Sigmoid colon (tissue), 7 donors: ENCODE results near the gene CHPF2. TPM values are rescaled to one million over a fixed set of nuclear protein-coding genes. Genes with fewer than 3 reads are reported as not detected.

Experiments
- DNase-seq: peaks from one replicate; pipeline ENCODE4 v3.0.0-alpha.2; 2019
- H3K27ac ChIP-seq, 4 donors: fragments of 200-600 bp; sonication (generic); one replicate each; pipeline ENCODE4 v1.5.1; 2016 to 2019; ENCODE audit warnings: mild to moderate bottlenecking in 1 of 4
- H3K27me3 ChIP-seq, 3 donors: fragments of 200-600 bp; sonication (generic); one replicate each; pipeline ENCODE4 v1.5.1; 2019; ENCODE audit warnings: mild to moderate bottlenecking in 1 of 3
- H3K36me3 ChIP-seq, 4 donors: fragments of 200-600 bp; sonication (generic); one replicate each; pipeline ENCODE4 v1.5.1; 2016 to 2019
- H3K4me1 ChIP-seq, 4 donors: fragments of 200-600 bp; sonication (generic); one replicate each; pipeline ENCODE4 v1.5.1; 2017 to 2019
- H3K4me3 ChIP-seq, 4 donors: fragments of 200-600 bp; sonication (generic); one replicate each; pipeline ENCODE4 v1.5.1; 2017 to 2019; ENCODE audit warnings: mild to moderate bottlenecking in 2 of 4, moderate library complexity in 1 of 4
- H3K9me3 ChIP-seq, 4 donors: fragments of 200-600 bp in 3 of 4; sonication (generic) in 3 of 4; one replicate each; pipeline versions ENCODE4 v1.5.1 to v1.6.1; 2013 to 2019
- EP300 ChIP-seq, 4 donors: sonication (generic); formaldehyde crosslinking; IDR thresholded peaks; one replicate each; pipeline ENCODE4 v1.6.1; 2017; ENCODE audit warnings: antibody characterized with exemption in 4 of 4
- POLR2A ChIP-seq, 2 donors: fragments of 450-650 bp; IDR thresholded peaks; one replicate each; pipeline ENCODE4 v1.6.1; 2016; ENCODE audit warnings: antibody characterized with exemption in 2 of 2, mild to moderate bottlenecking in 2 of 2, moderate library complexity in 2 of 2
- POLR2AphosphoS5 ChIP-seq, 4 donors: sonication (generic); formaldehyde crosslinking; IDR thresholded peaks; one replicate each; pipeline ENCODE4 v1.6.1; 2017; ENCODE audit warnings: antibody characterized with exemption in 4 of 4
- WGBS, 2 donors: extraction: QIAGEN DNeasy Blood & Tissue Kit; methylation state at CpG; one replicate each; pipeline ENCODE4 v1.1.7; 2013; 5-methylcytosine and 5-hydroxymethylcytosine counted together
- intact Hi-C: fragments of 100-400 bp; cut with DNase I; formaldehyde crosslinking; loops from one replicate; pipeline ENCODE4 v1.15.1; 2023
- polyA plus RNA-seq, 3 donors: library from polyadenylated mRNA; stranded (reverse); fragments of 200-250 nt; gene quantifications; one replicate each; pipeline ENCODE4 v1.2.3, GENCODE V29; 2013
- total RNA-seq, 4 donors: library from RNA; depleted of rRNA; stranded (reverse); fragments of >200 nt; gene quantifications; one replicate each; pipeline ENCODE4 v1.1.0, GENCODE V29; 2016
- TF ChIP-seq, protein P1 (sequence below), 4 experiments: fragments of 450-650 bp in 3 of 4; fragments of 200-600 bp in 1 of 4; IDR thresholded peaks; one replicate each; pipeline ENCODE4 v1.5.1; 2016 to 2019; ENCODE audit warnings: antibody characterized with exemption in 4 of 4, mild to moderate bottlenecking in 3 of 4, moderate library complexity in 2 of 4
- donor health status: healthy with polysubstance abuse.
- donor health status: Bipolar disorder and iron deficiency.
- donor health status: healthy.

Gene CHPF2
- total and polyA plus RNA-seq, 7 donors = 5.4 to 36.3 (median 16.4) TPM

DNA sequence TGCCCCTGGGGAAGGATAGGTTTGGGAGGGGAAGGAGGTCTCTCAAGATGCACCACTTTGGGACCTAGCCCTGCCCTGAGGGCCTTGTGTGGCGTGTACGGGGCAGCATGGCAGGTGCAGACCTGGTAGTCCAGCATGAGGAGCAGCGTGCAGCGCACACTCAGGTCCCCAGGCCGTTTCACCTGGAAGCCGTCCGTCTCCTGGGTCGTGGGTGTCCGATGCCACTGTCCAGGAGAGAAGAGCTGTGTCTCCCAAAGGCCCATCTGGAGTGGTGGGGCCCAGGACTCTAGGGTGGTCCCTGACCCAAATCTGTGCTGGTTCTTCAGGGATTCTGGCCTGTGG is 9.4 kb downstream of the CHPF2 start:
- WGBS, 2 donors = 88 to 91% methylated on average over 9 of the region's 9 CpGs
- peaks cover 0 to 58% (median 39%) of the 10 kb centered on the region in 4 donors for H3K36me3 ChIP-seq
- DNase-seq = no peak
- no peak overlapping the region for H3K4me3 ChIP-seq
- TF ChIP-seq POLR2A (IDR thresholded peaks at IDR 0.05) = no peak
- TF ChIP-seq POLR2AphosphoS5 (IDR thresholded peaks at IDR 0.05) = no peak
- TF ChIP-seq EP300 (IDR thresholded peaks at IDR 0.05) = no peak
- TF ChIP-seq, protein P1, sequence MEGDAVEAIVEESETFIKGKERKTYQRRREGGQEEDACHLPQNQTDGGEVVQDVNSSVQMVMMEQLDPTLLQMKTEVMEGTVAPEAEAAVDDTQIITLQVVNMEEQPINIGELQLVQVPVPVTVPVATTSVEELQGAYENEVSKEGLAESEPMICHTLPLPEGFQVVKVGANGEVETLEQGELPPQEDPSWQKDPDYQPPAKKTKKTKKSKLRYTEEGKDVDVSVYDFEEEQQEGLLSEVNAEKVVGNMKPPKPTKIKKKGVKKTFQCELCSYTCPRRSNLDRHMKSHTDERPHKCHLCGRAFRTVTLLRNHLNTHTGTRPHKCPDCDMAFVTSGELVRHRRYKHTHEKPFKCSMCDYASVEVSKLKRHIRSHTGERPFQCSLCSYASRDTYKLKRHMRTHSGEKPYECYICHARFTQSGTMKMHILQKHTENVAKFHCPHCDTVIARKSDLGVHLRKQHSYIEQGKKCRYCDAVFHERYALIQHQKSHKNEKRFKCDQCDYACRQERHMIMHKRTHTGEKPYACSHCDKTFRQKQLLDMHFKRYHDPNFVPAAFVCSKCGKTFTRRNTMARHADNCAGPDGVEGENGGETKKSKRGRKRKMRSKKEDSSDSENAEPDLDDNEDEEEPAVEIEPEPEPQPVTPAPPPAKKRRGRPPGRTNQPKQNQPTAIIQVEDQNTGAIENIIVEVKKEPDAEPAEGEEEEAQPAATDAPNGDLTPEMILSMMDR (IDR thresholded peaks at IDR 0.05) = no peak
- H3K27me3 ChIP-seq = peaks cover 0 to 6% (median 2%) of the 10 kb centered on the region in 3 donors
- H3K27ac ChIP-seq = no peak overlapping the region
- H3K4me1 ChIP-seq = peaks cover 0 to 38% (median 37%) of the 10 kb centered on the region in 4 donors
- H3K9me3 ChIP-seq = no peaks in the 10 kb centered on the region
- intact Hi-C loops = no loop called here

DNA sequence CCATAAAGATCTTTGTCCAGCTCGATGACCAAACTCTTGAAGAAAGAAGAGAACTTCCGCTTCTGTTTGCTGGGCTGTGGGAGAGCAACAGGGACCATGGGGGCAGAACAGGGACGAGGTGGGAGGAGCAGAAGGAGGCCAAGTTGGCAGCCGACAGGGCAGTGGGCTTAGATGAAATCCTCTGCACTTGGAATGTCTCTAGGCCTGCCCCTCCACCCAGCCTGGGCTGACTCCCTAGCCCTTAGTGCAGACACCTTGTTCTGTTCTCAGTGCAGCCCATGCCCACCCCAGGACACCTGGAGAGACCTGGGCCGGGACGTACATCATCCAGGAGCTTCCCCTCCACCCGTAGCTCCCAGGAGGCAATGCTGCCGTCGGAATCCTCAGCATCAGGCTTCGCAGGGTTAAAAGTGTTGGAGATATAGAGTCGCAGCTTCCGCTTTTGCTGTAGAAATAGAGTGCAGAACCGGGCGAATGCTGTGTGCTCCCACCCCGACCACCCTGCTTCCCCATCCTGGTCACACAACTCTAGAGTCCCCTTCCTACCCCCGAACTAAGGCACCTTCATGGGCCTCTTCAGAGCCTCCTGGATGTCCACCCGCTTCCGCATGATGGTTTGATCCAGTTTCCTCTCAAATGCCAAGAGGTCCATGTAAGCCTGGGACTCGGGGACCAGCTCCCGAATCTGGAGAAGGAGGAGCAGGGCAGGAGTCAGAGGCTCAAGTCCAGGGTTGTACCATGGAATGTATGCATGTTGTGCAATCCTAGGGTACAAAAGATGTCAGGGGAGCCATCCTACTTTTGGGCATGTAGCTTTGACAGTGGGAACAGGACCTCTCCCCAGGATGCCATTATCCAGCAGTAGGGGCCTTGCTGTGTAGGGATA is 10.1 kb downstream of the CHPF2 start:
- H3K4me1 ChIP-seq = peaks cover 0 to 45% (median 44%) of the 10 kb centered on the region in 4 donors
- no peak overlapping the region for H3K27ac ChIP-seq
- H3K4me3 ChIP-seq = no peak overlapping the region
- WGBS, 2 donors = 54 to 65% methylated on average over 20 of the region's 20 CpGs
- no peaks in the 10 kb centered on the region for H3K9me3 ChIP-seq
- peak; percentile 64 for DNase-seq
- intact Hi-C loops = no loop called here
- H3K27me3 ChIP-seq = peaks cover 0 to 6% (median 2%) of the 10 kb centered on the region in 3 donors
- TF ChIP-seq POLR2A (IDR thresholded peaks at IDR 0.05) = no peak
- TF ChIP-seq POLR2AphosphoS5 (IDR thresholded peaks at IDR 0.05) = no peak
- TF ChIP-seq EP300 (IDR thresholded peaks at IDR 0.05) = no peak
- TF ChIP-seq, protein P1 (IDR thresholded peaks at IDR 0.05) = no peak
- peaks cover 0 to 51% (median 38%) of the 10 kb centered on the region in 4 donors for H3K36me3 ChIP-seq

DNA sequence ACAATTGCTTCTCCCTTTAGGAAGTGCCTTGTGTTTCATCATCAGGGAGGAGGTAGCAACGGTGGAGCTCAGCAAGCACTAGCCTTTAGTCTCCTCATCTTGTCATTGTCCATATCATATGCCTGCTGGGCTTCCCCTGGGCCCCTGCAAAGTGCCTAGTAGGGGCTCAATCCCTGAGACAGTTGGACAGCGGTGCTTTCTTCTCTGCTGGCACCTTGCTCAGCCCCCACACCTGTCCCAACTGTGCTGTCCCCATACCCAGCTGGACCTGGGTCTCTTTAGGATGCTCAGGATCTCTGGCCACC is 10.7 kb downstream of the CHPF2 start:
- H3K36me3 ChIP-seq = peaks cover 0 to 45% (median 34%) of the 10 kb centered on the region in 4 donors
- intact Hi-C loops = no loop called here
- TF ChIP-seq POLR2AphosphoS5 (IDR thresholded peaks at IDR 0.05) (no peak), POLR2A (IDR thresholded peaks at IDR 0.05) (no peak), EP300 (IDR thresholded peaks at IDR 0.05) (no peak)
- TF ChIP-seq, protein P1 (IDR thresholded peaks at IDR 0.05) = no peak
- no peak overlapping the region for H3K27ac ChIP-seq
- no peaks in the 10 kb centered on the region for H3K9me3 ChIP-seq
- DNase-seq = no peak
- 38% methylated on average over 2 of the region's 2 CpGs for WGBS, 2 donors
- H3K4me3 ChIP-seq = no peak overlapping the region
- peaks cover 0 to 6% (median 2%) of the 10 kb centered on the region in 3 donors for H3K27me3 ChIP-seq
- H3K4me1 ChIP-seq = peaks cover 0 to 51% (median 49%) of the 10 kb centered on the region in 4 donors

DNA sequence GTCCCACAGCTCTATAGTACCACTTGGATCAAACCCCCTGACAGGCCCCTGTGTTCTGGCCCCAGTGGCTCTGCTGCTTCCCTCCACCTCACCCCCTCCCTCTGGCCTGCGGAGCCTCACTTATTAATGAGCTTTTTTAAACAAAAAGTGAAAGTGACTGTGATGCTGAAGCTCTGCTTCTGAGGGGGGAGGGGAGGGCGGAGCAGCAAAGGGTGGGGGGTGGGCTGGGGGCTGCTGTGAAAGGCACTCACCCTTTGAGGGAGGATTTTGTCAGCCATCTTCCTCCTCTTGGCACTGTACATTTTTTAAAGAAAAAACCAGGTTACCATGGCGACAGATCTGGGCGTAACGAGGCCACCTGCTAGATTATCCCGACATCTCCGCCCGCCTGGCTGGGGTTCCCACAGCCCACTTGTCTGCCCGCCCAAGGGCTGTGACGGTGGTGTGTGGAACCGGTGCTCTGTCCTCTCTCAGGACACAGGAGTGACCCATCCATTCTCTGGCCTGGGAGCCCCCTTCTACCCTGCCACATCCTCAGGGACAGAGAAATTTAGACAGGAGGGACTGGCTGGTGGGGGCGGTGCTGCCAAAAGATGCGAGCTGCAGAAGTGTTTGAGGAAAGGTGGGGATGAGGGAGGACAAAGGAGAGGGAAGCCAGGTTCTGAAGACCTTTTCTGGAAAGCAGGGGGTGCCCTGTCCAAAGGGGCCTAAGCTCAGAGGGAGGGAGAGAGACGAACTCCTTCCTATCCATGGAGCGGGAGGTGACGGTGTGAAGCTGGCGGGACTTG is 11.3 kb downstream of the CHPF2 start:
- H3K4me3 ChIP-seq = no peak overlapping the region
- no peak for DNase-seq

More for the DNA sequence above, 11.3 kb downstream of the CHPF2 start:
- intact Hi-C loops = loop anchor here (1.0 kb wide), 1 partner anchor 60 kb away; no protein-coding TSS in a partner anchor
- Histone ChIP-seq H3K27me3 (peaks cover 0 to 6% (median 2%) of the 10 kb centered on the region in 3 donors), H3K27ac (no peak overlapping the region), H3K9me3 (no peaks in the 10 kb centered on the region), H3K4me1 (peaks cover 0 to 54% (median 51%) of the 10 kb centered on the region in 4 donors), H3K36me3 (peaks cover 0 to 39% (median 29%) of the 10 kb centered on the region in 4 donors)
- 19 to 23% methylated on average over 17 of the region's 17 CpGs for WGBS, 2 donors
- TF ChIP-seq, protein P1 (IDR thresholded peaks at IDR 0.05) = no peak
- TF ChIP-seq POLR2AphosphoS5 (IDR thresholded peaks at IDR 0.05) (no peak), POLR2A (IDR thresholded peaks at IDR 0.05) (no peak), EP300 (IDR thresholded peaks at IDR 0.05) (no peak)
